GM04504 (cell line): ENCODE measurements around the gene SNCG.
"Not testable (repeated sequence)": the region's sequence is repeated elsewhere in the genome, so short reads cannot be mapped to it uniquely, and the experiment has no call there.

ENCODE experiments used
- DNase-seq: peaks from one replicate; pipeline ENCODE4 v3.0.0-alpha.2; 2012; ENCODE audit warnings: low read depth

SNCG gene

DNA sequence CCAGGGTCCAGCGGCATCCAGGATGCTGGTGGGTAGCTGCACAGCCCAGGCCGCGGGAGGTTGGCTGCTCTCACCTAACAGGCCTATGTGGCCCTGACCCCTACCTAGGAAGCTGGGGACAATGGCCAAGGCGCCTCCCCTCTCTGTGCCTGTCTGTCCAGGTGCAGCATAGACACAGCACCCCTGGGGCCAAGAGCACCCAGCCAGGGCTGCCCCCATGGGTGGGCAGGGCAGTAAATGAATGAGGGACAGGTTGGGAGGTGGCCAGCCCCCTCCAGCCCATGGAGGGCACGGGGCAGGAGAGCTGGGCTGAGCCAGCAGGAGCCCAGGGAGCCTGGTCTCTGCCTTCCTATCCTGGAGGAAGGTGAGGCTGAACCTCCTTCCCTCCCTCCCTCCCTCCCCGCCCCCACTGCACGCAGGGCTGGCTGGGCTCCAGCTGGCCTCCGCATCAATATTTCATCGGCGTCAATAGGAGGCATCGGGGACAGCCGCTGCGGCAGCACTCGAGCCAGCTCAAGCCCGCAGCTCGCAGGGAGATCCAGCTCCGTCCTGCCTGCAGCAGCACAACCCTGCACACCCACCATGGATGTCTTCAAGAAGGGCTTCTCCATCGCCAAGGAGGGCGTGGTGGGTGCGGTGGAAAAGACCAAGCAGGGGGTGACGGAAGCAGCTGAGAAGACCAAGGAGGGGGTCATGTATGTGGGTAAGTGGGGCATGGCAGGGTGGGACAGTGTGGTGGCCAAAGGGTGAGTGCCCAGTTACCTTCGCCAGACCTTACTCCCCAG is at the start of gene SNCG:
Gene SNCG (plus strand): TSS at position 484 of the 785 bp plus-strand sequence. CDS start 99 bp downstream, at position 583.
- no peak for DNase-seq

GRCh38 chr10:86914734-86915133 is 43.7 kb upstream of the SNCG start:
- DNase-seq, result no peak

GRCh38 chr10:86918022-86918471 is 40.4 kb upstream of the SNCG start:
- no peak for DNase-seq

DNA sequence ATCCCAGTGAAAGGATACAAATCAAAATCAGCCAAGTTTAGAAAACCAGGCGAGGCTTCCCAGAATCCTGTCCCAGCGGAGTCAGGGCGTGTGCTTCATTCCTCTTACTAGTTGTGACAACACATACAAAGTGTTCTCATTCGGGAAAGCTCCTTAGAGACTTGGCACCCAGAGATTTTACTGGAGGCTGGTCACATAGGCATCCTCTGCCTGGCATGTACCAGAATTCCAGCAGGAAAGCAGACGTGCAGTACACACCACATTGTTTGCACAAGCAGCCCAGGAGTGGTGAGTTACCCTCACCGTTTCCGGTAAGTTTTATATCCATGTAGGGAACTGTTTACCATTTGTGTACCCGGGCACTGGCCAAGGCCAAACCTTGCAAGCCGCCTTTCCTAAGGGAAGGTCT is 35.8 kb upstream of the SNCG start:
- no peak for DNase-seq

- no peak for DNase-seq
These were observed 28.7 kb upstream of the SNCG start for GRCh38 chr10:86929468-86930380.

DNA sequence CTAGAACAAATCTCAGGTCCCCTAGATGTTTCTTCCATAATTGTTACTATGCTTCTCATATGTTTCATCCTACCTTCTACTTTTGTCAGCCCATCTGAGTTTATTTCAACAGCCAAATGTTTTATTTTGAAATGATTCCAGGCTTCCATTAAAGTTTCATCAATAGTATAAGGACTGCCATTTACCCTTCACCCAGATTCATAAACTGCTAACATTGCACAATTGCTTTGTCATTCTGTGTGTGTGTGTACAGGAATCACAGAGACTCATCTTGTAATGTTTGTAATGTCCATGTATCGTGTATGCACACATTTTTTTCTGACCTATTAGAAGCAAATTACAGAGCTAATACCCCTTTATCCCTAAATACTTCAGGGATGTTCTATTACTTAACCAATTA is 26.5 kb upstream of the SNCG start:
- DNase-seq, result no peak

DNA sequence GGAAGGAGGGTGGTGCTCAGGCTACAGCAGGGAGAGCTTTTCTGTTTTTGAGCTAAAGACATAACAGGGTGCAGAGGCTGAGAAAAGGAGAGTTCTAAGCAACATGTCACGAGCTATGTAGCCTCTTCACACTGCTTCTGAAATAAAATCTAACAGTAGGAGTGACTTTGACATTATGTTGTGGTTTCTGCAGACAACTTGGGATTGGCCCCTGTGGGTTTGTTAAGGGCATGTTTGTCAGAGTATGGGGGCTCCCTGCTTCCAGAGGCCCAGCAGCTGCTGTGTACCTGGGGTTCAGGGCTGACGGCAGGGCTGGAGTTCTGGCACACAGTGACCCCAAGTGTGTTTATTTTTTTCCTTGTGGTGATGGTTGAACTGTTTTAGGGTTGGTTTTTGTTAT is 25.7 kb upstream of the SNCG start:
- DNase-seq, result no peak

DNA sequence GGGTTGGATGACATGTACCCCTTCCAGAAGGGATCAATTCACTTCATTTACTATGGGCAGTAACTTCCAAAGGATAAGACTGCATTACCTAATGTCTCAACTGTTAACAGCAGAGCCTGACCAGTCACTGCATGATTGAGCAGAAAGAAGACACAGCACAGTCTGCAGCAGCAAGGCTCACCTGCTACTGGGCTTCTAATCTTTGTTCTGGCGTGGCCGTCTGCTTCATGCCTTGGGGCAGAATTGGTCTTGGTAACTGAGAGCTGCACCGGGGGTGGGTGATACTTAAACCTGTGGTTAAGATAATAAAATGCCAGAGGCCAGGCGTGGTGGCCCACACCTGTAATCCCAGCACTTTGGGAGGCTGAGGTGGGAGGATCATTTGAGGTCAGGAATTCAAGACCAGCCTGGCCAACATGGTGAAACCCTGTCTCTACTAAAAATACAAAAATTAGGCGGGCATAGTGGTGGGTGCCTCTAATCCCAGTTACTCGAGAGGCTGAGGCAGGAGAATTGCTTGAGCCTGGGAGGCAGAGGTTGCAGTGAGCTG is 24.2 kb upstream of the SNCG start:
- DNase-seq, result not testable (repeated sequence)

- DNase-seq, result no peak
These were observed 21.5 kb upstream of the SNCG start for GRCh38 chr10:86936661-86937501.

DNA sequence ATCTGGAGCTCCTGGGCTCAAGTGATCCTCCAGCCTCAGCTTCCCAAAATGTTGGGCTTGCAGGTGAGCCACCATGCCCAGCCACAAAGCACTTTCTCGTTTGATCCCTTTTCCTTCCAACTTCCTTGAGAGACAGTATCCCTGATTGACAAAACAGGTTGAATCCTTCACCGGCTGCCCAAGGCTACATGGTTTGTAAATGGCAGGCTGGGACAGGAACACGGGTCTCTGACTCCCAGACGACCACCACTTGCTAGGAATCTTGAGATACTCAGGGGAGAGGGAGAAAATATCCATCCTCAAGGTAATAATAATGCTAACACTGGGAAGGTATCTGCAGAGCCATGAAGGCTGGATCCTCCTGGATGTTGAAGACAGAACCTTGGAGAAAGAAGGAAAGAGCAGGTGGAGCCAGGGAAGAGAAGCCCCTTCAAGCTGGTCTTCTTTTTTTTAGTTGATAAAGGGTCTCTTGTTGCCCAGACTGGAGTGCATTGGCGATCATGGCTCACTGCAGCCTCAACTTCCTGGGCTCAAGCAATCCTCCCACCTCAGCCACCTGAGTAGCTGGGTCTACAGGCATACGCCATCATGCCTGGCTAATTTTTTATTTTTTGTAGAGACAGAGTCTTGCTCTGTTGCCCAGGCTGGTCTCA is 20.8 kb upstream of the SNCG start:
- DNase-seq, result no peak

DNA sequence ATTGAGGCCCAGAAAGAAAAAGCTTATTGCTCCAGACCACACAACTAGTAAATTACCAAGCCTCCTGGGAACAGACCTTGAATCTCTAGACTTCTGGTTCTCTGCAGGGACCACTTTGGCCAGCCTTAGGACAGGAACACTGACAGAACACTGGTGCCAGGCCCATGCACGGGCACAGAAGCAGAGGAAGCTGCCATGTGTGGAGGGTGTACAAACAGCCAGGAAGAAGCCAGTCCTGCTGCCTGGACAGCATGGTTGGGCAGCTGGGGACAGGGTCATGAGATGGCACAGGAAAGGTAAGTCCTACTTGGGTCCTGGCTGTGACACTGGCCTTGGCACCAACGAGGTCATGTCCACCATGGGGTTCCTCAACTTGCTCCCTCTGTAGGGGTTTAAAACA is 20.1 kb upstream of the SNCG start:
- no peak for DNase-seq

DNA sequence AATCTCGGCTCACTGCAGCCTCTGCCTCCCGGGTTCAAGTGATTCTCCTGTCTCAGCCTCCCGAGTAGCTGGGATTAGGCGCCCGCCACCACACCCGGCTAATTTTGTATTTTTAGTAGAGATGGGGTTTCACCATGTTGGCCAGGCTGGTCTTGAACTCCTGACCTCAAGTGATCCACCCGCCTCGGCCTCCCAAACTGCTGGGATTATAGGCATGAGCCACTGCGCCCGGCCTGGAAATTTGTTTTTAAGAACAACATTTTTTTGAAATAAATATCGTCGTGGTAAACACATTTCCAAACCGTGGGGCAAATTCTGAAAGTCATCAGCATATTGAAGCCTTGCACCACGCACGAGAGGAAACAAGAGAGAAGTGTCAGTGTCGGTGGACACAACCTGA is 18.3 kb upstream of the SNCG start:
- DNase-seq, result not testable (repeated sequence)

- no peak for DNase-seq
These were observed 17.7 kb upstream of the SNCG start for GRCh38 chr10:86940677-86941076.

DNA sequence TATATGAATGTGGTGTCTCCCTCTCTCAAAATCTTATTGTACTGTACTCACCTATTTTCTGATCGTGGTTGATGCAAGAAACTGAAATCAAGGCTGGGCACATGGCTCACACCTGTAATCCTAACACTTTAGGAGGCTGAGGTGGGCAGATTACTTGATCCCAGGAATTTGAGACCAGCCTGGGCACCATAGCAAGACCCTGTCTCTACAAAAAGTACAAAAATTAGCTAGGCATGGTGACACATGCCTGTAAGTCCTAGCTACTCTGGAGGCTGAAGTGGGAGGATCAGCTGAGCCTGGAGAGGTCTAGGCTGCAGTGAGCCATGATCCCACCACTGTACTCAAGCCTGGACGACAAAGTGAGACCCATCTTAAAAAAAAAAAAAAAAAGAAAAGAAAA is 17.0 kb upstream of the SNCG start:
- no peak for DNase-seq

DNA sequence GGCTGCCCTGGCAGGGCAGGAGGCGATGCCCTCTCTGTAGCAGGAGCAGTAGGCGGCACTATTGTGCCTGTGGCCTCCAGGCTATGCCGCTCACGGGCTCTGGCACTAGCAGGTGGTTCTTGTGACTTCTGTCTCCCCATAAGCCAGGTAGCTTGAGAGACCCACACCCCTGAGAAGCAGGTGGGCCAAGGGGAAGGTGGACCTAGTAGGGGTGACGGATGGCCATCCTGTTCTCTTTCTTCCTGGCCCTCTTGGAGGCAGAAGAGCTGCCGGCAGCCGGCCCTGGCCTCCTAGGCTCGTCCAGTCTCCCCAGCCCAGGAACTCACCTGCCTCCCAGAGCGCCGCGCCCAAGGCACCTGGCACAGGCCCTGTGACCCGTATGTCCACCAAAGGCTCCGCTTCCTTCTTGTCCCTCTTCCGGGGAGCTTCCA is 16.4 kb upstream of the SNCG start:
- no peak for DNase-seq

GRCh38 chr10:86942441-86943315 is 15.7 kb upstream of the SNCG start:
- DNase-seq, result no peak

DNA sequence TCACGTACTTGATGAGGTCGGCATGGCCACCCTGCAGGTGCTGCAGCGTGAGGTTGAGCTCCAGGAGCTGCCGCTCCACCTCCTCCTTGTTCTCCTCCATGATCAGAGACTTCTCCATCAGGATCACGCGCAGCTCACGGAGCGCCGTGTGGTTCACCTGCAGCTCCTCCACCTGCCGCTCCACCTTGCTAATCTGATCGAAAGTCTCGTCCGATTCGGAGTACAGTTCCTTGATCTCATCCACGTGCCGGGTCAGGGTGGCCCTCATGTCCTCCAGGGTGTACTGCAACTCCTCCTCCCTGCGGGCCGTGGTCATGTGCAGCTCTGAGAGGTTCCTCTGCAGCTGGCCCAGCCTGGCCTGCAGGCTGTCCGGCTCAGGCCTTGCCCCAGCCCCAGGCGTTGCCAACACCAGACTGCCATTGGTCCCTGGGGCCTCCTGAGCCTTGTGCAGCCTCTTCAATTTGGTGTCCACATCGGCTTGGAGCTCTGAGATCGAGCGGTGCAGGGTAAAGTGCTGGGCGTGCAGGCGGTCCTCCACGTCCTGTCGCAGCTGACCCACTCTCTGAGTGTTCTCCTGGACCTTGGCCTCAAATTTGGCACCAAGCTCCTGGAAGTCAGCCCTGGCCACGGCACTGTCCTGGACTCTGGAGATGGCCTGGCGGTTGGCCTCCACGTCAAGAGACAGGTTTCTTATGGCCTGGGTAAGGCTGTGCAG is 14.9 kb upstream of the SNCG start:
- no peak for DNase-seq

DNA sequence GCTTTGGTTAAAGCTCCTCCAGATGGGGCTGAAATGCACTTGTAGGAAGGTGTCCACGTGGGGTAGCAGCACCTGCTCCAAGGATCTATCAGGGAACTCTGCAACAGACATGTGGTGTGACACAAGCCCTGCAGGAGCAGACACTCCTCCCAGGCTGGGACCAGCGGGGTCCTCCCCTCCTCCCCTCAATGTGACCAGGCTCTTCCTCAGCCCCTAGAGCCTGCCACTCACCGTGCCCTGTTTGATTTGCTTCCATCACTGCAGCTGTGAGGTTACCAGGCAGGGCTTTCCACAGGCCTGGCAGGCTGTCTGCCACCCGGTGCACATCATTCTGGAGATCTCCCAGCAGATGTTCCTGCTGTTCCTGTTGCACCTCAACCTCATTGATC is 14.4 kb upstream of the SNCG start:
- DNase-seq, result no peak

GRCh38 chr10:86944471-86944870 is 13.9 kb upstream of the SNCG start:
- no peak for DNase-seq

GRCh38 chr10:86944907-86945306 is 13.5 kb upstream of the SNCG start:
- no peak for DNase-seq
